Measurements from ENCODE around the gene AADACL4. TPM values are rescaled to one million over a fixed set of nuclear protein-coding genes. Genes with fewer than 3 reads are reported as not detected.

AADACL4 gene
- total RNA-seq: 0.16 TPM in 1 of 2 replicates, not detected in the other

GRCh38 chr1:12643785-12644184, at the start of gene AADACL4:
Gene AADACL4 (plus strand): TSS chr1:12644085. CDS start chr1:12644547, 462 bp downstream.

GRCh38 chr1:12617901-12618660, 25.8 kb upstream of the AADACL4 start, which contains the start of gene DHRS3:
Gene DHRS3 (minus strand): TSS chr1:12618210. CDS start chr1:12617348, 862 bp downstream.

GRCh38 chr1:12715896-12716437, 72.1 kb downstream of the AADACL4 start, which contains the start of gene AADACL3:
Gene AADACL3 (plus strand): TSS chr1:12716110. CDS start chr1:12716177, 67 bp downstream.

Small RNA genes within 50 kb of the gene (small RNA-seq; reads per million reads assigned to genes)
- gene AC244670.1: not detected

Other genes with a start within 250 kb of the AADACL4 start
- 95.1 and 100 TPM in 2 replicates for gene DHRS3, start 25.9 kb upstream of the AADACL4 start, total RNA-seq
- not detected in 2 replicates for gene AADACL3, start 72.0 kb downstream of the AADACL4 start, total RNA-seq
- not detected in 2 replicates for gene CFAP107, start 102.1 kb downstream of the AADACL4 start, total RNA-seq
- gene PRAMEF12, start 129.7 kb downstream of the AADACL4 start, total RNA-seq: not detected in 2 replicates
- gene PRAMEF1, start 147.3 kb downstream of the AADACL4 start, total RNA-seq: not detected in 2 replicates
- gene PRAMEF11, start 187.3 kb downstream of the AADACL4 start, total RNA-seq: not detected in 2 replicates
- gene HNRNPCL1, start 204.6 kb downstream of the AADACL4 start, total RNA-seq: not detected in 2 replicates
- not detected in 2 replicates for gene PRAMEF2, start 213.0 kb downstream of the AADACL4 start, total RNA-seq
- gene PRAMEF4, start 242.1 kb downstream of the AADACL4 start, total RNA-seq: not detected in 2 replicates

All from hair follicle dermal papilla cell (primary cell).